Peyer's patch (tissue), 4 donors: ENCODE data around the gene OR1L8.

ENCODE experiments used
- CTCF ChIP-seq, 6 experiments: fragments of 450-650 bp in 4 of 6; fragments of 200-600 bp in 2 of 6; sonication (generic) in 1 of 6; IDR thresholded peaks; one replicate each; pipeline ENCODE4 v1.5.1; 2017 to 2019; ENCODE audit warnings: antibody characterized with exemption in 6 of 6, mild to moderate bottlenecking in 3 of 6, moderate library complexity in 1 of 6
- POLR2A ChIP-seq, 2 donors: fragments of 450-650 bp; IDR thresholded peaks; one replicate each; pipeline ENCODE4 v1.5.1; 2017; ENCODE audit warnings: antibody characterized with exemption in 2 of 2, mild to moderate bottlenecking in 2 of 2, moderate library complexity in 2 of 2

- no peak for TF ChIP-seq CTCF (IDR thresholded peaks at IDR 0.05)
- TF ChIP-seq POLR2A (IDR thresholded peaks at IDR 0.05) = no peak
These were observed 2.8 kb downstream of the OR1L8 start for GRCh38 chr9:122580360-122580759.
